Measurements from ENCODE around the gene REEP2. TPM values are rescaled to one million over a fixed set of nuclear protein-coding genes. Genes with fewer than 3 reads are reported as not detected.
A peak's percentile ranks its signal among the peaks of the same experiment; 100 is the strongest.
"Not testable (repeated sequence)": the region's sequence is repeated elsewhere in the genome, so short reads cannot be mapped to it uniquely, and the experiment has no call there.

REEP2 gene, protein sequence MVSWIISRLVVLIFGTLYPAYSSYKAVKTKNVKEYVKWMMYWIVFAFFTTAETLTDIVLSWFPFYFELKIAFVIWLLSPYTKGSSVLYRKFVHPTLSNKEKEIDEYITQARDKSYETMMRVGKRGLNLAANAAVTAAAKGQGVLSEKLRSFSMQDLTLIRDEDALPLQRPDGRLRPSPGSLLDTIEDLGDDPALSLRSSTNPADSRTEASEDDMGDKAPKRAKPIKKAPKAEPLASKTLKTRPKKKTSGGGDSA
- 1 to 10 TPM in 1 of 2 donors, under 1 TPM in 1; 0.52 to 2.5 TPM for total RNA-seq
- 1 to 10 TPM; 1.3 to 2.1 (median 1.9) TPM for polyA plus RNA-seq (ENCODE audit: insufficient read length in 6 of 6)
- long read RNA-seq, donor 1 = 0 reads
- long read RNA-seq, donor 2 = 0 reads
- long read RNA-seq, donor 3, partial matches to known transcripts = 0 of 1 reads
- long read RNA-seq, donor 3, other reads (novel, unspliced or antisense) = 0 of 1 reads
- long read RNA-seq, donor 4, partial matches to known transcripts = 0 of 1 reads
- long read RNA-seq, donor 4, other reads (novel, unspliced or antisense) = 1 of 1 reads
- long read RNA-seq, donor 5 = 0 reads
- long read RNA-seq, donor 6 = 0 reads
- long read RNA-seq, donor 7 = 0 reads
- long read RNA-seq, donor 8 = 0 reads
- long read RNA-seq, donor 9 = 0 reads
- long read RNA-seq, donor 10 = 0 reads
- long read RNA-seq, donor 11, transcript REEP2-202 (8 exons, 2,170 nt) = major isoform, 33 of 99 reads
- long read RNA-seq, donor 11, transcript REEP2-205 (3 exons, 550 nt) = minor isoform, 9 of 99 reads
- long read RNA-seq, donor 11, transcript REEP2-201 (8 exons, 2,099 nt) = minor isoform, 6 of 99 reads
- long read RNA-seq, donor 11, partial matches to known transcripts = 47 of 99 reads
- long read RNA-seq, donor 11, other reads (novel, unspliced or antisense) = 0 of 99 reads
- long read RNA-seq, donor 12 = 0 reads

DNA sequence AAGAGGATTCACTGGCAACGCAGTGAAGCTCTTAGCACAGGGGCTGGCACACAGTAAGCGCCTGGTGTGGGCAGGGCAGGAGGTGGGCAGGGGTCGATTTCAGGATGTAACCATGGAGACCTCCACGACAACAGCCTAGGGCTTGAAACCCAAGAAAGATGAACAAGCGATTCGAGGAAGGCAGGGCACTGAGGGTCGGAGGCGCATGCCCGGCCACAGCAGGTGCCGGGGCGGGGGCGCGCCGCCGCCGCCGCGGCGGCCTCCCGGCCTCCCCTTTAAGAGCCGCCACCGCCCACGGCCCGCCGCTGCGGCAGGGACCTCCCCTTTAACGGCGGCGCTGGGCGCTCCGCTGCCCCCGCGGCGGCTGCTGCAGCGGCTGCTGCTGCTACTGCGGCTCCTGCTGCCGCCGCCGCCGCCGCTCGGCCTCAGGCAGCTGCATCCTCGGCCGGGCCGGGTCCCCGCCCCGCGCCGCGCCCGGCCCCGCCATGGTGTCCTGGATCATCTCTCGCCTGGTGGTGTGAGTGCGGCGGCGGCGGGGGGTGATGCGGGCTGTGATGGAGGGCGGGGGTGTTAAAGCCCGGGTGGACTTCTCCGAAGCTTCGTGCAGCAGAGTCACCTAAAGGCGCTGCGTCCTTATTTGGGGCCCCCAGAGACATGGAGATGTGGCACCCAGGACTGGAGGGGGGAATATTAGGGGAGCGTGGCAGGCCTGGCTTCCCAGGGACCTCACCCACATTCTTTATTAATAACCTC lies at the start of gene REEP2:
Gene REEP2 (plus strand): TSS at position 334 of the 753 bp plus-strand sequence. CDS start 152 bp downstream, at position 486.
- H3K4me1 ChIP-seq = peaks cover 6 to 14% of the 10 kb centered on the region in 2 donors
- TF ChIP-seq, protein P1, sequence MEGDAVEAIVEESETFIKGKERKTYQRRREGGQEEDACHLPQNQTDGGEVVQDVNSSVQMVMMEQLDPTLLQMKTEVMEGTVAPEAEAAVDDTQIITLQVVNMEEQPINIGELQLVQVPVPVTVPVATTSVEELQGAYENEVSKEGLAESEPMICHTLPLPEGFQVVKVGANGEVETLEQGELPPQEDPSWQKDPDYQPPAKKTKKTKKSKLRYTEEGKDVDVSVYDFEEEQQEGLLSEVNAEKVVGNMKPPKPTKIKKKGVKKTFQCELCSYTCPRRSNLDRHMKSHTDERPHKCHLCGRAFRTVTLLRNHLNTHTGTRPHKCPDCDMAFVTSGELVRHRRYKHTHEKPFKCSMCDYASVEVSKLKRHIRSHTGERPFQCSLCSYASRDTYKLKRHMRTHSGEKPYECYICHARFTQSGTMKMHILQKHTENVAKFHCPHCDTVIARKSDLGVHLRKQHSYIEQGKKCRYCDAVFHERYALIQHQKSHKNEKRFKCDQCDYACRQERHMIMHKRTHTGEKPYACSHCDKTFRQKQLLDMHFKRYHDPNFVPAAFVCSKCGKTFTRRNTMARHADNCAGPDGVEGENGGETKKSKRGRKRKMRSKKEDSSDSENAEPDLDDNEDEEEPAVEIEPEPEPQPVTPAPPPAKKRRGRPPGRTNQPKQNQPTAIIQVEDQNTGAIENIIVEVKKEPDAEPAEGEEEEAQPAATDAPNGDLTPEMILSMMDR (IDR thresholded peaks at IDR 0.05) = no peak
- peak in 2 of 4 donors; percentile 44 to 86 for DNase-seq
- peaks cover 0 to 29% of the 10 kb centered on the region in 2 donors for H3K27me3 ChIP-seq
- ATAC-seq = peak; percentile 80
- no peak within 1 kb of the TSS for H3K27ac ChIP-seq
- peaks cover 0 to 34% of the 10 kb centered on the region in 2 donors for H3K36me3 ChIP-seq
- peak within 1 kb of the TSS; percentile 17 for H3K4me3 ChIP-seq
- H3K9me3 ChIP-seq = no peaks in the 10 kb centered on the region
- intact Hi-C loops (cut with DNase I) = no loop called here

DNA sequence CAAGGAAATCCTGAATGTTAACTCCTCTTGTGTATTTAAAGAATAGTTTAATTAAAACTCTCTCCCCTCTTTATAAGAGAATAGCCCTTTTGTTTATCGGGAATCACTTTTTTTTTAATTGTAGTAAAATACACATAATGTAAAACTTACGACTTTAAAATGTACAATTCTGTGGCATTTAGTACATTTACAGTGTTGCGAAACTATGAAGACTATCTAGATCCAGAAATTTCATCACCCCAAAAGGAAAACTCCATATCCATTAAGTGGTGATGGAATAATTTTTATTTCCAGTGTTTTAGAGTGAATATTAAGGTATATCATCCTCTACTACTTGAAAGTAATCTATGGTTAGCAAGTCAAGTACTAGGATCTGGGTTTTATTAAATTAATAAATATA lies 49.5 kb upstream of the REEP2 start:
- TF ChIP-seq, protein P1 (IDR thresholded peaks at IDR 0.05) = no peak
- ATAC-seq = no peak
- Histone ChIP-seq H3K27ac (no peak overlapping the region), H3K4me1 (no peaks in the 10 kb centered on the region), H3K36me3 (peaks cover 0 to 91% of the 10 kb centered on the region in 2 donors), H3K4me3 (no peak overlapping the region), H3K27me3 (no peaks in the 10 kb centered on the region), H3K9me3 (no peaks in the 10 kb centered on the region)
- DNase-seq = no peak
- intact Hi-C loops (cut with DNase I) = no loop called here

DNA sequence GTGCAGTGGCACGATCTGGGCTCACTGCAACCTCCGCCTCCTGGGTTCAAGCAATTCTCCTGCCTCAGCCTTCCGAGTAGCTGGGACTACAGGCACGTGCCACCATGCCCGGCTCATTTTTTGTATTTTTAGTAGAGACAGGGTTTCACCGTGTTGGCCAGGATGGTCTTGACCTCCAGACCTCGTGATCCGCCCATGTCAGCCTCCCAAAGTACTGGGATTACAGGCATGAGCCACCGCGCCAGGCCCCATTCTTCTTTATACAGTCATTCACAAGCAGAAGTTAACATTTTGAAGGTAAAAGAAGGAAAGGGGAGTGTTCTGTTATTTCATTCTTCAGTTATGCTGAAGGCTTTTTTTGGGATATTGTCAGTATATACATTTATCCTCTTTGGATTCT lies 48.9 kb upstream of the REEP2 start:
- H3K9me3 ChIP-seq; H3K27ac ChIP-seq; H3K27me3 ChIP-seq; DNase-seq; H3K4me3 ChIP-seq; intact Hi-C loops (cut with DNase I); ATAC-seq; H3K4me1 ChIP-seq: not testable (repeated sequence)
- peaks cover 0 to 91% of the 10 kb centered on the region in 2 donors for H3K36me3 ChIP-seq

DNA sequence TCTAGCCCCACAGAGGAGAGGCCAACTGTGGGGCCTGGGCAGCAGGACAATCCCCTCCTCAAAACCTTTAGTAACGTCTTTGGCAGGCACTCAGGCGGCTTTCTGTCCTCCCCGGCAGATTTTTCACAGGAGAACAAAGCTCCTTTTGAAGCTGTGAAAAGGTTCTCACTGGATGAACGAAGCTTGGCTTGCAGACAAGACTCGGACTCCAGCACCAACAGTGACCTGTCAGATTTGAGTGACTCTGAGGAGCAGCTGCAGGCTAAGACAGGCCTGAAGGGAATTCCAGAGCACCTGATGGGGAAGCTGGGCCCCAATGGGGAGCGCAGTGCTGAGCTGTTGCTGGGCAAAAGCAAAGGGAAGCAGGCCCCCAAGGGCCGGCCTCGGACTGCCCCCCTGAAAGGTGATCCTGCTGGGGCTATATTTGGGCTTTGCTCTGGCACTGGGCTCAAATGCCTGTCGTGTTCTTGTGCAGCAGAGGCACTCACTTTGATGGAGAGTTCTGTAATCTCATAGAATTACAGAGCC lies 46.9 kb upstream of the REEP2 start:
- Histone ChIP-seq H3K36me3 (peaks cover 0 to 91% of the 10 kb centered on the region in 2 donors), H3K27me3 (no peaks in the 10 kb centered on the region), H3K27ac (no peak overlapping the region), H3K9me3 (no peaks in the 10 kb centered on the region), H3K4me3 (no peak overlapping the region), H3K4me1 (no peaks in the 10 kb centered on the region)
- no peak for DNase-seq
- TF ChIP-seq, protein P1 (IDR thresholded peaks at IDR 0.05) = no peak
- ATAC-seq = no peak
- intact Hi-C loops (cut with DNase I) = no loop called here

DNA sequence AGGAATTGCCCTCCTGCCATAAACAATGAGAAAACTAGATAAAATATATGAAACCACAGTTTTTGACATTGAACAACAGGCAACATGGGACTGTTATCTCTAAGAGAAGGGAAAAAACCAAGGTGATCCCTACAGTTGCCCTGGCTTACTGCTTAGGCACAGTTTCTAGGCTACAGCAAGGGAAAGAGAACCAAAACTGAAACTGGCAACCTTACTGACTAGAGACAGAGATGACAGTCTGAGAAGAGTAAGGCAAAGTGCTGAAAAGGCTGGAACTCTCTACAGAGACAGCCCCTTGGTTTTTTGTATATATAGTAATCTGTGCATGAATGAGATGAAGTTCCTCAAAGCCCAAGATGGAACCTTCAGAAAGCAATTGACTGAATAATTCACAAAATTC lies 36.2 kb upstream of the REEP2 start:
- no peaks in the 10 kb centered on the region for H3K4me1 ChIP-seq
- no peak for ATAC-seq
- peaks cover 0 to 87% of the 10 kb centered on the region in 2 donors for H3K36me3 ChIP-seq
- intact Hi-C loops (cut with DNase I) = no loop called here
- H3K27me3 ChIP-seq = no peaks in the 10 kb centered on the region
- DNase-seq = no peak
- no peaks in the 10 kb centered on the region for H3K9me3 ChIP-seq
- no peak overlapping the region for H3K4me3 ChIP-seq
- H3K27ac ChIP-seq = no peak overlapping the region
- TF ChIP-seq, protein P1 (IDR thresholded peaks at IDR 0.05) = no peak
